CD4-positive, alpha-beta T cell treated with Interleukin-15 for 1 hour (primary cell): Measurements from ENCODE around the gene LRRC4B.

ENCODE experiments used
- DNase-seq: peaks from one replicate; pipeline ENCODE4 v3.0.0-alpha.2; 2020

The LRRC4B gene

DNA sequence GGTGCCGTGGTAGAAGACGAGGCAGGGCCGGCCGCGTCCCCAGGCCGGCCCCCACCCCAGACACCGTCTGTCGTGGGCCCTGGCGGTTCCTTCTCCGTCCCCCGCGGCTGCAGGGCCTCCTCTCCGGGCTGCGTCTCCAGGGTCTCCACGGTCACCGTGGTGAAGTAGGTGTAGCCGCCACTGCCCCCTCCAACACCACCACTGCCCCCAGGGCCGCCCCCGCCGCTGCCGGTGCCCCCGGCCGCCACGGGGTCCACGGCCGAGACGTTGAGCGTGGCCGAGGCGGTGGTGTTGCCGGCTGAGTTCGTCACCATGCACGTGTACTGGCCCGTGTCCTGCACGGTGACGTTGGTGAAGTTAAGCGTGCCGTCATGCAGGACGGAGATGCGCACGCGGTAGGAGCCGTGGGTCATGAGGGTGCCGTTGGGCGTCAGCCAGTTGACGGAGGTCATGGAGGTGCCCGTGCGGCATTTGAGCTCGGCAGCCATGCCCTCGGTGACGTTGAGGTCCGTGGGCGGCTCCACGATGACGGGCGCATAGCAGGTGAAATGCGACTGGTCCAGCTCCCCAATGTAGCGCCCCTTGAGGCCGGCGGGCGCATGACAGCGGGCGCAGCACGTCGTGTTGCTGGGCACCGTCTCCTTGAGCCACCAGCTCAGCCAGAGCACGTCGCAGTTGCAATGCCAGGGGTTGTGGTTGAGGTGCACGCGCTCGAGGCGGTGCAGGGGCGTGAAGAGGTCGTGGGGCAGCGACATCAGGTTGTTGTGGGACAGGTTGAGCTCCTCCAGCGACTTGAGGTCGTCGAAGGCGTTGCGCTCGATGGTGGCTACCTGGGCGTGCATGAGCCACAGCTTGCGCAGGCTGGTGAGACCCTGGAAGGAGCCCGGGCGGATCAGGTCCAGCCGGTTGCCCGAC lies 49.9 kb downstream of the LRRC4B start:
- no peak for DNase-seq

GRCh38 chr19:50517704-50518075 lies 50.5 kb downstream of the LRRC4B start:
- DNase-seq: no peak

DNA sequence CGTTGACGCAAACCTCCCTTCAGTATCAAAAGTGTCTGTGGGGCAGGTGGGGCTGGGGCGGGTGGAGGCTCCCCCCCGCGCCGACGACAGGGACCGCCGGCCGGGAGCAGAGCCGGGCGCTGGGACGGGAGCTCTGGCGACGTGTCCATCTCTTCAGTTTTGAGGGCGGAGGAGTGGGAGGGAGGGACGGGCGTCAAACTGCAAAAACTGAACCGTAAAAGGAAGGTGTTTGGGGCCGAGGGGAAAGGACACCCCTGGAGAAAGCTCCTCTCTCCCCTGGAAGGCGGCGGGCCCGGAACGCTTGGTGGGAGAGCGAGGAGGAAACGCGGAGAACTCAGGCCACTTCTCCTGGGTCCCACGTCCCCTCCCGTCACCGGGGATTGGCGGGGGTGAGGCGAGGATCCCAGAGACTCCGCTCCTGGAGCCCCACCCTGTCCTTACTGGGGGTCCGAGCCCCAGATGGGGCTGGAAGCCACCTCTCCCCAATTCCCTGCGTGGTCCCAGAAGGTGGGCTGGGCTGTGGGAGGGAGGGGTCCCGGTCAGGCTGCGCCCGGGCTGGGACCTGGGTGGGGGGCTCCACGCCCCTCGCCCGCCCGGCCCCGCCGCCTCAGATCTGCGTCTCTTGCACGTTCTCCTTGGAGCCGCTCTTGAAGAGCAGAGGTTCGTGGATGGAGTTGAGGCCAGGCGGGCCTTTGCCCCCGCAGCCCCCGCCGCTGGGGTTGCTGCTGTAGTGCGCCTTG lies 51.1 kb downstream of the LRRC4B start:
- DNase-seq: no peak

DNA sequence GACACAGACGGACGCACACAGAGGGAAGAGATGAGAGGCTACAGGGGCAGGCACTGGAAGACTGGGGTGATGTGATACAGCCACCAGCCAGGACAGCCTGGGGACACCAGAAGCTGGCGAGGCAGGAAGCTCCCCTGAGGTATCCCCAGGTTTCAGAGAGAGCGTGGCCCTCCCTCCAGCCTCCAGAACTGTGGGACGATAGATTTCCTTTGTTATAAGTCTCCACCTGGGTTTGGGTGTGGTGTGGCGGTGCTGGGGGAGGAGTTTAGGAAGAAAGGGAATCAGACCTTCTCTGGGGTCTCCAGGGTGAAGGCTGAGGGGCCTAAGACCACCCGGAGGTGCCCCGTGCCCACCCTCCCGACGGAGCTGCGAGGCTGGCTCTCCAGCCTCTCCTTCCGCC lies 51.8 kb downstream of the LRRC4B start:
- DNase-seq: no peak

DNA sequence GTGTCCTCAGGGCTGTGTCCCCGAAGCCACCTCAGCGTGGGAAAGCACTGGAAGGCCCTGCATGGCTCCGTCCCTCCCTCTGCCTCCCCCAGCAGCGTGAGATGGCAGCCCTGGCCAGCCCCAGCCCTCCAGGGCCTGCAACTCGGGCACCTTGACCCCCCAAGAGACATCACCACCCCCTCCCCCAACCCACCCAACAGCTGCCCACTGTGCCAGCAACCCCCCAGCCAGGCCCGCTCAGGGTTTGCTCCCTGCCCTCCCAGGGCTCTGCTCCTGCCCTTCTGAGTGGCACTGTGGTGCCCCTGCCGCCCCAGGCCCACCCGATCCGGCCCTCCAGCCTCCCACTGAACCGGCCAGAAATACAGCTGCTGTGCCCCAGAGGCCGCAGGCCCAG lies 53.1 kb downstream of the LRRC4B start:
- no peak for DNase-seq

DNA sequence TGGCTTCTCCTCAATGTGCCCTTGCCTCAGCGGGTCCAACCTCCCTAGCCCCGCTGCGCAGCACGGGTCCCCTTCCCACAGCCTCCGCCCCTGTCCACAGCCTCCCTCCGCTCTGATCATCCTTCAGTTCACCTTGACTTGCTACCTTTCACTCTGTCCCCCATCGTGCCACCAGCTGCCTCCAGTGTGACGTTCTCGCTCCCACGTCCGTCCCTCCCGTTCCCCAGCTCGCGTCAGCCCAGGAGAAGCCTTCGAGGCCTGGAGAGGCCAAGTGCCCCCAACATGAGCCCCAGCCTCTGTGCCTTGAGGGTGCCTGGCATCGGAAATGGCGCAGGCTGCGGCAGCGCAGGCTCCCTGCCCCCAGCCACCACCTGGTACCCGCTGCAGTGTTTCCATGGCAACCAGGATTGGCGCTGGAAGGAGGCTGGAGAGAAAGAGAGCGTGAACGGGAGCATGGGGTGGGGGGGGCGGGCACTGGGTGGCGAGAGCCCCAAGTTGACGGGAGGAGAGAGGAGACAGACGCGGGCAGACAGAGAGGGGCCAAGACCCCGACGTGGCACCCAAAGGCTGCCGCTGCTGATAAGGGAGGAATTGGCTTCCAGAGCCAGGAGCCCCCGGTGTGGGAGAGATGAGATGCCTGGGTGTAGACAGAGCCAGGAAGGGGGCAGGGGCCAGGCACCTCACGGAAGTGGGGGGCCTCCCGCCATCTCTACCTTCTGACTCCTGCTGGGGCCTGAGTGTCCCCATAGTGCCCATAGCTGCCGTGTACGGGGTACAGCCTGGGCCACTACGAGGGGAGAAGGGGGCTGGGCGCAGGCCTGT lies 53.7 kb downstream of the LRRC4B start:
- no peak for DNase-seq

DNA sequence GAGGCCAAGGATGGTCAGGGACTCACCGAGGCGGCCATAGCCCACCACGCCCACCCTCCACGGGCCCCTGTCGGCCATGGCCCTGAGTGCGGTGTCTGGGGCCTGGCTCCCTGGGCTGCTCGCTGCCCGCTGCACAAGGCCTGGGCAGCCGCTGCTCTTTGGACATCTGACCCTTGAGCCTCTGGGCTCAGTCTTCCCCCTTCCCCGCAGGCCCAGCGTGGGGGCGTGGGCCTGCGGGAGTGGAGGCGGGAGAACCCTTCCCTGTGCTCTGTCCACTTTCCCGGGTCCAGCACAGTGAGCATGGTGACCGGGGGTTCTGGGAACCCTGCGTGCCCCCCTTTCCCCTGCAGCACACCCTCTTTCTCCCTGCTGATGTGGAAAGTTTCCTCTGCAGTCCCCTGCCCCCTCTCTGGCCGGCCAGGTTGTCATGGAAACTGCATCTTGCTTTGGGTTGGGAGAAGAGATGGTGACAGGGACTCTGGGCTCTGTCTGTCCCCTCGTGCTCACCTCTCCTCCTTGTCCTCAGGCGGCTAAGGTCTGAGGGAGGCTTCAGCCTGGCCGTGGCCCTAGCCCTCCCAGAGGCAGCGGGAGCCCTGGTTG lies 54.4 kb downstream of the LRRC4B start, which contains the start of gene ASPDH:
Gene ASPDH (minus strand): TSS at position 168 of the 600 bp plus-strand sequence. CDS start 90 bp downstream, at position 78.
- no peak for DNase-seq

- DNase-seq: no peak
Measured at GRCh38 chr19:50512999-50513745, 55.1 kb downstream of the LRRC4B start.

DNA sequence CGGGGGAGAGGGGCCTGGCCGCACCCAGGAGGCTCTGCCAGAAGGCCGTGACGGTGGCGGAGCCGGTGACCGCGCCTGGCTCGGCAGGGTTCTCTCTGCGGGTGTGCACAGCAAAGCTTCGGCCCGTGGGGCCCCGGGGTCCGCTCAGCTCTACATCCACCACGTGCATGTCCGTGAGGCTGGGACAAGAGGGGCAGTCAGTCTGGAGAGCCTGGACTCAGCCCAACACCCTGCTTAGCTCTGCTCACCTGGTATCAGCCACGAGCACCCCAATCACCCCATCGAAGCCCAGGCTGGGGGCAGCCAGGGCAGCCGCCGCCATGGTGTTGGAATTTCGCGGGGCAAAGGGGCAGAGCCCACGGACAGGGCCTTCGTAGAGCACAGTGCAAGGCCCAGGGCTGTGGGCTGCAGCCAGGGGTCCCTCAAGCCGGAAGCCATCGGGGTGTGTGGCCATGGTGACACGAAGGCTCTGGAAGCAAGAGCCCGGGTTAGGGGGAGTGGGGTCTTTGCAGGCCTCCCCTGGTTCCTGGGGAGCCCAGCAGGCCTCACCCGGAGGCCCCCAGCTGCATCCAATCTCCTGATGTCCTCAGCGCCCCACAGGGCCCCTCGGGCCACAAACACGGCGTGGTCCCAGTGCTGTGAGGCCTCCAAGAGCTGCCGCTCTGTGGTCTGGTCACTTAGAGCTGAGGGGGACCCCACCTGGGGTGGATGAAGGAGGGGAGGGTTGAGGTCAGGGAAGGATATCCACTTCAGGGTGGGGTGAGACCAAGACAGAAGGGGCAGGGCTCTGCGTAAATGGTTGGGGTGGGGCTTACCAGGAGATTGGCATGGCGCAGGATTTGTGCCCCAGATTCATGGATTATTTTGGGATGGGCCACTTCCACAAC lies 55.9 kb downstream of the LRRC4B start:
- no peak for DNase-seq

DNA sequence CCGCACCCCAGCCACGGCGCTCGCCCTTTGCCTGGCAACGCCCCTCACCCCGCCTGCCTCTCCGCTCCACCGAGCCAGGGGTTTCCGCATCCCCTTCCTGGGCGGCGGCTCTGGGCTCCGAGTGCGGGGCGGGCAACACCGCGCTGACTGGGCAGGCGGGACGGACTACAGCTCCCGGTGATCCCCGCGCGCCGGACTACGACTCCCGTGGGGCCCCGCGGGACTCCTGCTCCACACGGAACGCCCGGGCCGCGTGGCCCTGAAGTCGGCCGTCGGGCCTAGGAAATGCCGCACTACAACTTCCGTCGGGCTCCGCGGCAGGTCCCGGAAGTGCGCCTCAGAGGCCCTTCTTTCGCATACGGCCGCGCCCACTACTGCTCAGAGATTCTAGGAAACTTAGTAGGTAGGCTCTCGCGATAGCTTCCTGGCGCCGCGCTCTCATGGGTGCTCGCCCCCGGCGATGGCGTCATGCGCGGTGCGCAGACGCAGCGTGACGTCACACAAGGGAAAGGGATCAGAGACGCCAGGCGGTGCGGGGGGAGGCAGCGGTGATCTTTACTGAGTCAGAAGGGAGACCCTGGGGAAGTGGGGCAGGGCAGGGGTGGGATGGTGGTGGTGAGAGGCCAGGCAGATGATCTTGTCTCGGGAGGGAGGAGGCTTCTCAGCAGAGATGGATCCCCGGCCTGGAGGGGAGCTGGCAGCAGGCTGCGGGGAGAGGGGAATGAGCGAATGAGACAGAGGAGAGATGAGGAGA lies 57.0 kb downstream of the LRRC4B start, which contains the start of gene JOSD2:
Gene JOSD2 (minus strand): TSS at position 123 of the 754 bp plus-strand sequence. CDS start 760 bp downstream, outside the sequence.
- DNase-seq: peak; percentile 99

- no peak for DNase-seq
Measured at GRCh38 chr19:50510700-50511068, 57.6 kb downstream of the LRRC4B start.

DNA sequence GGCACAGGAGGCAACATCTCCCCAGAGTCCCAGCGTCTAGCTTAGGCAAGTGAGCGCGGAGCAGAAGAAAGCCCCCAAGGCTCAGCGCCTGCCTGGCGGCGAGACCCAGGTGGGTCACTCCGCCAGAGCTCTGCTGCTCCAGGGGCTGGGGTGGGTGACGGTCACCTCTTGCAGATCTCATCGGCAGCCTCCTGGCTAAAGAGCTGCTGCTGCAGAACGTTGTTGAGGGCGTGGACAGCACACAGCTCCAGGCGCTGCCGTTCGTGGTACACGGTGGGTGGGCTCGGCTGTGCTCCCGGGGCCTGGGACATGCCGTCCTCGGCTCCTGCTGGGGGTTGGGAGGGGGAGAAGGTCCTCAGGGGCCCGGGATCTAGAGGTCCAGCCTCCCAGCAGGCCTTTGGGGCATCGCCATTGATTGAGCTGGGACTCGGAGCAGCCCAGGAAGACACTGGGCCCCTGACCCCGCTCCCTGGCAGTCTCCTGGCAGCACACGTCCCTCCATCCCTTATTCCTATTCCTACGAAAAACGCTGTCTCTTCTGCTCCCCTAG lies 58.0 kb downstream of the LRRC4B start:
- no peak for DNase-seq

DNA sequence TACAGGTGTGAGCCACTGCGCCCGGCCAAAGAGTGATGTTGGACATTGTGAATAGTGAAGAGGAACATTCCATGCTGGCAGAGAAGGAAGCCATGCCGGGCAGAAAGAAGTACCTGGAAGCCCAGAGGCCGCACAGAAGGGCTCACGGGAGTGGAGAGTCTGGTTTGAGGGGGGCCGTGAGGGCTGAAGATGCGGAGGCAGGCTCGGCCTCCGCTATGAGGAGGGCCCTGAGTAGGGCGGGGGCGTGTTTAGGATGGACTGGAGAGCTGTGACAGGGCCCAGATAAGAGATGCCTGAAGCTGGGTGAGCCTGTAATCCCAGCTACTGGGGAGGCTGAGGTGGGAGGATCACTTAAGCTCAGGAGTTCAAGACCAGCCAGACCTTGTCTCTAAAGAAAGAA lies 58.9 kb downstream of the LRRC4B start:
- DNase-seq: no peak

DNA sequence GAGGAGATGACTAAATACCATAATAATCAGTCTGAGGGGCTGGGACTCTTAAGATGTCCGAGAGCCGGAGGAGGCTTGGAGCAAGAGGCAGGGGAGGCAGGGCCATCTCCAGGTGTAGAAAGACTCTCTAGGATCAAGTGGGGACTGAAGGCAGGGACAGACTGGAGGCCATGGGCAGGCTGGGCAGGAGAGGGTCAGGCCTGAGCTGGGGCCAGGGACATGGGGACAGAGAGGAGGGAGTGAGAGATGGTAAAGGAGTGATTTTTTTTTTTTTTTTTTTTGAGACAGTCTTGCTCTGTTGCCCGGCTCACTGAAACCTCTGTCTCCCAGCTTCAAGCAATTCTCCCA lies 59.4 kb downstream of the LRRC4B start:
- DNase-seq: no peak

- DNase-seq: no peak
Measured at GRCh38 chr19:50507376-50507775, 60.9 kb downstream of the LRRC4B start.

DNA sequence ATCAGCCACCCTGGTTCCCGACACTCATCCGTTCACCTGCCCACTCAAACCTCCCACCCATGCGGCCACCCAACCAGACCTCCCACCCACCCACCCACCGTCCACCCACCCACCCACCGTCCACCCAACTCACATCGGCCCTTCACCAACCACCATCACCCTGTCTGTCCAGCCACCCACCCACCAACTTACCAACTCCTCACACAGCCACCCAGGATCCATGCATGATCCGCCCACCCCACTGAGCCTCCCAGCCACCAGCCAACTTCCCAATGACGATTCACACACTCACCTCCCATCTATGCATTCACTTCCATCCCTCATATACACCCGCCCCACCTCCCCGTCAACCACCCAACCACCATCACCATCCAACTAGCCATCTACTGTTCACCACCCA lies 61.5 kb downstream of the LRRC4B start:
- DNase-seq: no peak

DNA sequence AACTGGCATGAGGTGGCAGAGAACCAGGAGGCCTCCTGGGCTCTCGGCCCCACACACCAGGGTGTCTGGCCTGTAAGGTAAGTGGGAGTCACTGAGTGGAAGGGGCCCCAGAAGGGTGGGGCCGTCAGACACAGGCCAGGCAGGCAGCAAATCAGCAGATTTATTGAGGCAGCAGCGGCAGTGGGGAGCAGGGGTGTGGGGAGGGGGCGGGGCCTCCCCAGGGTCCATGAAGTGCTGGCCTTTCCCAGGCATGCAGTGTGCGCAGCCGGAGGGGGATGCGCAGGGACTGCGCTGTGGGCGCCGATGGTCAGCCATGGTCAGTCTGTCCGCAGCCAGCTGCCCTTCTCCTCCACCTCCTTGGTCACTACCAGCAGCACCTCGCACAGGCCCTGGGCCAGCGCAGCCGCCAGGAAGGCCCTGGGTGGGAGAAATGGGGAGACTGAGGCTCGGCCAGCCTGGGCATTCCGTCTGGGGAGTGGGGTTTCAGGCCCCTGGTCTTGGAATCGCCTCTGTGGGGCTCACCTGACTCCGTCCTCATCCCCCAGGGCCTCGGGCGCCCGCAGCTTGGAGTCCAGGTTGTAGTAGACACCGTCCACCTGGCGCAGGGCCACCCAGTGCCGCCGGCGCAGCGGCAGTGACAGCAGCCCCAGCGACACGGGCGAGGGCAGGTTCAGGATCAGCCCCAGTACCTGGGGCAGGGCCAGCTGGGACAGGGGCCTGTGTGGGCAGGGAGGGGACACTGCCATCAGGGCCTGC lies 62.2 kb downstream of the LRRC4B start:
- no peak for DNase-seq

GRCh38 chr19:50501568-50502475 lies 66.4 kb downstream of the LRRC4B start:
- no peak for DNase-seq
